Right lung (tissue), 5 donors: Measurements from ENCODE around the gene HCST. TPM values are rescaled to one million over a fixed set of nuclear protein-coding genes. Genes with fewer than 3 reads are reported as not detected.
"Not testable (repeated sequence)": the region's sequence is repeated elsewhere in the genome, so short reads cannot be mapped to it uniquely, and the experiment has no call there.

Experiments used
- DNase-seq, 2 donors: peaks; one replicate each; pipeline ENCODE4 v3.0.0-alpha.2; 2013
- polyA plus RNA-seq, 5 donors: library from polyadenylated mRNA; unstranded; fragments of 120-200 nt; gene quantifications; one replicate each; pipeline versions ENCODE4 v1.2.1 to v1.2.3, GENCODE V29; 2013; ENCODE audit warnings: inconsistent platforms in 1 of 5, low replicate concordance in 1 of 5; ENCODE audit not compliant: insufficient read length in 5 of 5, insufficient read depth in 1 of 5

HCST gene
- polyA plus RNA-seq, 5 donors = 5.0 to 7.9 (median 6.0) TPM

DNA sequence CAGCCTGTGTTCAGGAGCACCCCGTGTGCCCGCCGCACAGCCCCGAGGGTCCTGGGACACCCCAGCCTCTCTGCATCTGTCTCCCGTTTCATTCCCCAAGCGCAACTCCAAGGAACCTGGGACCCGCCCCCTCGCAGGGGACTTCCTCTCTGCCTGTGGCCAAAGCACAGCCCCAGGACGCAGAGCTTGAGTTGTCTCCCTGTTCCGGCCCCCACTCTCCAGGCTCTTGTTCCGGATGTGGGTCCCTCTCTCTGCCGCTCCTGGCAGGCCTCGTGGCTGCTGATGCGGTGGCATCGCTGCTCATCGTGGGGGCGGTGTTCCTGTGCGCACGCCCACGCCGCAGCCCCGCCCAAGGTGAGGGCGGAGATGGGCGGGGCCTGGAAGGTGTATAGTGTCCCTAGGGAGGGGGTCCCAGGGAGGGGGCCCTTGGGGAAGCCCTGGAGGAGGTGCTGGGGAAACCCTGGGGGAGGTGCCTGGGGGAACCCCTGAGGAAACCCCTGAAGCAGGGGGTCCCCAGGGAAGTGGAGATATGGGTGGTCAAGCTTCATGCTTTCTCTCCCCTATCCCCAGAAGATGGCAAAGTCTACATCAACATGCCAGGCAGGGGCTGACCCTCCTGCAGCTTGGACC lies 1.3 kb downstream of the HCST start:
- peak; percentile 35 to 60 for DNase-seq

DNA sequence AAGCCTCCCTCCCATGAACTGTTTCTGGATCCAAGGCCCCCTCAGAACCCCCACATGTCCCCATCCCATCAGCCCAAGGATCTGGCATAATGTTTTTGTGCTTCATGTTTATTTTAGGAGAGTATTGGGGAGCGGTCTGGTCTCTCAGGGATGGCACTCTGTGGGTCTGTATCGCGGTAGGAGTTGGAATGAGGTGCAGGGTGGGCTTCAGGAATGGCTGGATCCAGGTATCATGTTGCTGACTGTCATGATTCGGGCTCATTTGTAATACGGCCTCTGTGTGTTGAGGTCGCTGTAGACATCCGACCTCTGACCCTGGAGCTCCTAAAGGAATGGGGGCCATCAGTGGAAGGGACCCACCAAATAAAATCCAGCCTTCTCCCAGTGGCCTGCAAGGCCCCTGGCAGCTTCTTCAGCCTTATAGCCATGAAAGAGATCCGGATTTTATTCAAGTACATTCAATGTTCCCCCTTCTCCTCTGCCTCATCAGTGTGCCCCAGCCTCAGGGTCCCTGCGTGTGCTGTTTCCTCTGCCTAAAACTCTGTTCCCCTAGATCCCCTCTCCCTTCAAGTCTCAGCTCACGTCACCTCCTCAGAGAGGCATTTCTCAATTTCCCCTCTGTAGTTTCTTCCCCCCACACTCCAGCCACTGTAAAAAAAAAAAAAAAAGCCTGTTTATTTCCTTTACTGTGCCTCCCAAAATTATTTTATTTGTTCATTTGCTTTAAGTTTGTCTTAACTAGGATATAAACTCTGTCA lies 2.2 kb downstream of the HCST start:
- DNase-seq = no peak

DNA sequence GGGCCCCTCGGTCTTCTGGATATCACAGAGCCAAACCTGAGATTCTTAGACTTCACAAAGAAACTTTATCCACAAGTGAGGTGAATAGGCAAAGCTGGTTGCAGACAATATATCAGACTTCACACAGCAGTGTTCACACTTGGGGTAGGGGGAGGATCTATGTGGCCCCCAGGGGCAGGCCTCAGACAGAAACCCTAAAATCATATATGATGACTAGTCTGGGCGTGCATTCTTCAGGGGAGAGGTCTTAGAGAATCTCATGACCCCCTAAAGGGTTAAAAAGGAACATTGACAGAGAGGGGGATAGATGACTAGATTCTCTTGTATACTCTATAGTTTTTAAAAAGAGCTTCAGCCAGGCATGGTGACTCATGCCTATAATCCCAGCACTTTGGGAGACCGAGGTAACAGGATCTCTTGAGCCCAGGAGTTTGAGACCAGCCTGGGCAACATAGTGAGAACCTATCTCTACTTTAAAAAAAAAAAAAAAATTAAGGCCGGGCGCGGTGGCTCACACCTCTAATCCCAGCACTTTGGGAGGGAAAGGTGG lies 2.9 kb downstream of the HCST start:
- DNase-seq = no peak

DNA sequence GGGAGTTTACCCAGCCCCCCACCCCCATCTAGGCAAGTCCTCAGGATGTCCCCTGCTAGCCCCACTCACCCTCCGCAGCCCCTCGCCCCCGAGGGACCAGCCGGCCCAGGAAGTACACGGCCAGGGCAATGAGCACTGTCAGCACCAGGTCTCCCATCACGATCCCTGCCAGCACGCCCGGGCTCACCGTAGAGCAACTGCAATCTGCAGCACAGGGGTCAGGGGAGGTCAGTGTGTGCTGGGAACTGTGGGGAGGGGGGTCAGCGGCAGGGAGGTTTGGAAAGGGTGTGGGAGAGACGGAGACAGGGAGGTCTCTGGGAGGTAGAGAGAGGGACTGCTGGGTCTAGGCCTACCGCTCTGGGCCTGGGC lies 5.0 kb downstream of the HCST start:
- no peak for DNase-seq

DNA sequence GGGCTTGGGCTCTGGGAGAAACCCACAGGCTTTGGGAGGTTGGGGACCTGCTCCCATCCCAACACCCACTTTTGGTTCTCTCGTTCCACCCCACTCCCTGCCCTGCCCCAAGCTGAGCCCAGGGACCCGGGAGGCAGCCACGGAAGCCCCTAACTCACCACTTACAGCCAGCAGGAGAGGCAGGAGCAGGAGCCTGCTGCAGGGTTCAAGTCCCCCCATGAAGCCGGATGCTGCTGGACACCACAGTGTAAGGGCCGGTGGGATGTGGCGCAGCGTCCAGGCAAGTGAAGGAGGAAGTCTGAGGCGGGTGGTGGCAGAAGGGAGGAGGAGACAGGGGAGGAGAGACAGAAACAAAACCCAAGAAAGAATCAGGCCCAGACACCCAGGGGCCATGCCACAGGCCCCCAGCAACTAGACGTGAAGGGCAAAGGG lies 5.7 kb downstream of the HCST start, which contains the start of gene TYROBP:
Gene TYROBP (minus strand): TSS at position 286 of the 432 bp plus-strand sequence. CDS start 67 bp downstream, at position 219.
- no peak for DNase-seq

DNA sequence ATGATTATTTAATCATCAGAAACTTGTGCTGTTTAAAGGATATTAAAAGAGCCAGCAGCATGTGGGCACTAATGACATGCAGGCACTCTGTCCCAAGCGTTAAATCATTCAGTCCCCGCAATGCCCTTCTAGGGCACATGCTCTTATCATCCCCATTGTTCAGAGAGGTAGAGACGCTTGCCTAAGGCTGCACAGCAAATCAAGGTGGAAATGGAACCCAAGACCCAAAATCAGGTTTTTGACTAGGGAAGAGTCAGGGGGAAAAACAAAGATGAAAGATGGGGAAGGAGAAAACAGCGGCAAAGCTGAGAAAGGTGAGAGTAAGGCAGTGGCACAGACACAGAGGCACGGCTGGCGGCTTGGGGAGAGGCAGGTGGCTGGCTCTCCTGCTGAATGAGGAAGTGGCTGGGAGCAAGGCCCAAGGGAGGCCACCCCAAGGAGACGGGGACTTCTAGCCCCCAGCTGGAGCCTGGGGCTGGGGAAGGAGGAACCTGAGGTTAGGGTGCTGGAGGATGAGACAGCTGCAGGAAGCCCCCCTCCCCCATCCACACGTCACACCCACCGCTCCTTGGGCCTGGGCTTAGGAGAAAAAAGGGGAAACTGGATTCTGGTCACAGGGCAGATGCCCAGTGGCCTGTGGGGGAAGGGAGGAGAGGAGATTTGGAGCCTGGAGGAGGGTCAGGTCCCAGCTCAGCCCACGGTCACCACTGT lies 6.8 kb downstream of the HCST start:
- DNase-seq = no peak

DNA sequence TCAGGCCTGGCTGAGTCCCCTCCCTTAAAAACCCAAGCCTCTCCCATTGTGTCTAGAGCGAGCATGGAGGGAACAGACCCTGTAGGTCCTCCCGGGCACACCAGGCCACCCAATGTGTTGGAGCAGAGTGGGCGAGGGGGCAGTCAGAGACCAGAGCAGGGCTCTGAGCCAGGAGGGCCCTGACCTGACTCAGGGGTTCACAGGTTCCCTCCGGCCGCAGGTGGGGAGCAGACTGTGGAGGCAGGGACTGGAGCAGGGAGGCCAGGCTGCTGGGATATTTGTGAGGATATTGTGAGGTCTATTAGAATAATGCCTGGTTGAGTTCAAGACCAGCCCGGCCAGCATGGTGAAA lies 7.3 kb downstream of the HCST start:
- no peak for DNase-seq

DNA sequence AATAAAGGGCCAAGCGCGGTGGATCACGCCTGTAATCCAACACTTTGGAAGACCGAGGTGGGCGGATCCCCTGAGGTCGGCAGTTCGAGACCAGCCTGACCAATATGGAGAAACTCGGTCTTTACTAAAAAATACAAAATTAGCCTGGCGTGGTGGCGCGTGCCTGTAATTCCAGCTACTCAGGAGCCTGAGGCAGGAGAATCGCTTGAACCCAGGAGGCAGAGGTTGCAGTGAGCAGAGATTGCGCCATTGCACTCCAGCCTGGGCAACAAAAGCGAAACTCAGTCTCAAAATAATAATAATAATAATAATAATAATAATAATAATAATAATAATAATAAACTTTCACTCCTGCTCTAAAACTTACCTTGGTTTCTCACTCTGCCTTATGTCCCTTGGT lies 8.0 kb downstream of the HCST start:
- DNase-seq = not testable (repeated sequence)

DNA sequence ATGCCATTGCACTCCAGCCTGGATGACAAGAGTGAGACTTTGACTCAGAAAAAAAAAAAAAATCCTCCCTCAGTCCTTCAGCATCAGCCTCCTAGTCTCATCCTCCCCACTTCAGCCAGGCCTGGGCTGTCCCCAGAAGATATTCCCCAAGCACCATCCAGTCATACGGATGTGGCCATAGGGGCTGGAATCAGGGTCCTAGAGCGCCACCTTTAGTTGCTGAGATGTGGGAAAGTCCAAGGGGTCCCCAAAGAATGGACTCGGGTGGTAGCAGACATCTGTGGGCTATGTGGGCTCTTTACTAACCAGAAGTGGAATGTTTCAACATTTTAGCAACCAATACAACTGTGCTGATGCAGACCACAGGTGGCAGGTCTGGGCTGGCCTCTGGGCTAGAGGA lies 8.8 kb downstream of the HCST start:
- DNase-seq = no peak

DNA sequence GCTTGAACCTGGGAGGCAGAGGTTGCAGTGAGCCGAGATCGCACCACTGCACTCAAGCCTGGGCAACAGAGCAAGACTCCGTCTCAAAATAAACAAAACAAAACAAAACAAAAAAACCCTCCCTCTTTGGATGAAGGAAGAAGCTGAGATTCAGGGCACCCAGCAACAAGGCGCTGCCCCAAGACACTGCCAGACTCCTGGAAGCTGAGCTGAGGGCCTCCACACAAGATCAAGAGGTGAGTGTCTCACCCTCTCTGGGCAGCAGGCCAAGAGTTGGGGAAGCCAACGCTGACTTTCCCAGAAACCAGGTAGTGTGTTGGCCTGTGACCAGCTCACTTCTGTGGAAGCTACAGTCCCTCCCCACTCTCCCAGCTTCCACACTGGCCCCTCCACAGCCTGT lies 9.5 kb downstream of the HCST start:
- DNase-seq = no peak

DNA sequence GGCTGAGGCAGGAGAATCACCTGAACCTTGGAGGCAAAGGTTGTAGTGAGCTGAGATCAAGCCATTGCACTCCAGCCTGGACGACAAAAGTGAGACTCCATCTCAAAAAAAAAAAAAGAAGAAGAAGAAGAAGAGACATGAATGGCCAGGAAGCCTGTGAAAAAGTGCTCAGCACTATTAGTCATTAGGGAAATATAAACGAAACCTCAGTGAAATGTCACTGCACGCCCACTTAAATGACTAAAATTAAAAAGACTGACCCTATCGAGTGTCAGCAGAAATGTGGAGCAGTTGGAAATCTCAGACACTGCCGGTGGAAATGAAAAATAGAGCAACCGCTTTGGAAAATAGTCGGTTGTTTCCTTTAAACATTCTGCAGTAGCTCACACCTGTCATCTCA lies 11.3 kb downstream of the HCST start:
- no peak for DNase-seq

DNA sequence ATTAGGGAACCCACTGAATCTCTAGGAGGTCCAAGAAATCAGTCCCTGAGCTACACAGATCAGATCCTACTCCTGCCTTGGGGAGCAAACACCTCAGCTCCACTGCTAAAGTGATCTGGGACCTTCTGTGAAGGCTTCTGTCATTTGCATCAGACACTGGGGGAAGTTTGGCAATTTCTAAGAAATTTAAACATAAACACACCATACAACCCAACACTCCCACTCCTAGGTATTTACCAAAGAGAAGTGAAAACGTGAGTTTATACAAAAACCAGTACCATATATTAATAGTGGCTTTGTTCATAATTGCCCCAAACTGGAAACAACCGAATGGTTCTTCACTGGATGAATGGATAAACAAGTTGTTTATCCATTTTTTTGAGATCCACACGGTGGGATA lies 13.1 kb downstream of the HCST start:
- DNase-seq = no peak

DNA sequence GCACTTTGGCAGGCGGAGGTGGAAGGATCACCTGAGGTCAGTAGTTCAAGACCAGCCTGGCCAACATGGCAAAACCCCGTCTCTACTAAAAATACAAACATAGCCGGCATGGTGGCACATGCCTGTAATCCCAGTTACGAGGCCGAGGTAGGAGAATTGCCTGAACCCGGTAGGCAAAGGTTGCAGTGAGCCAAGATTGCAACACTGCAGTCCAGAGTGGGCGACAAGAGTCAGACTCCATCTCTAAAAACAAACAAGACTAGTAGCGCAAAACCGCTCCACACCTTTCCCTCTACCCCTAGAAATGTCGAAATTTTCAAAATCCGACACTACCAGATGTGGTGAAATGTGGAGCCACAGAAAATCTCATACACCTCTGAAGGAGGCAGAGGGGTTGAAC lies 17.0 kb downstream of the HCST start:
- DNase-seq = no peak

DNA sequence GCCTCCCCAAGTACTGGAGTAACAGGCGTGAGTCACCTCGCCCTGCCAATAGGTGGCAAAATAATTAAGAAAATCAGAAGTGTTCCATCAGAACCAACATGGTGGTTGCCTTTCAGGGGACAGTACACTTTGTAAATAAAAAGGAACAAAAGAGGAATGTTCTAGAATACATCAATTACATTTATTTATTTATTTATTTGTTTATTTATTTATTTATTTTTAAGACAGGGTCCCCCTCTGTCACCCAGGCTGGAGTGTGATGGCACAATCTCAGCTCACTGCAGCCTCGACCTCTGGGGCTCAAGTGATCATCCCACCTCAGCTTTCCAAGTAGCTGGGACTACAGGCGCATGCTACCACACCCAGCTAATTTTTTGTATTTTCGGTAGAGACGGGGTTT lies 18.7 kb downstream of the HCST start:
- DNase-seq = no peak

DNA sequence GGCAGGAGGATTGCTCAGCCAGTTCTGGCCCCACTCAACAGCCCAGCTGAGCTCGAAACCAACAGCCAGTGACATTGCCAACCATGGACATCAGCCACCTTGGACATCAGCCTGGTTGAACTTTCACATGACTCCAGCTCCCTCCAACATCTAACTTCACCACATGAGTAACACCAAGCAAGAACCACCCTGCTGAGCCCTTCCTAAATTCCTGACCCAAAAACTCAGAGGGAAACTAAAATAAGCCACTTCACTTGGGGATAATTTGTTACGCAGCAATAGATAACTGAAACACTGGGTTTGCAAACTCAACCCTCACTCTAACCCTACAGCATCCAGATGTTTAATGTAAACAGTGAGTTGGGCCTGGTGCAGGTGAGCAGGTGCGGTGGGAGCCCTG lies 23.2 kb downstream of the HCST start:
- no peak for DNase-seq

DNA sequence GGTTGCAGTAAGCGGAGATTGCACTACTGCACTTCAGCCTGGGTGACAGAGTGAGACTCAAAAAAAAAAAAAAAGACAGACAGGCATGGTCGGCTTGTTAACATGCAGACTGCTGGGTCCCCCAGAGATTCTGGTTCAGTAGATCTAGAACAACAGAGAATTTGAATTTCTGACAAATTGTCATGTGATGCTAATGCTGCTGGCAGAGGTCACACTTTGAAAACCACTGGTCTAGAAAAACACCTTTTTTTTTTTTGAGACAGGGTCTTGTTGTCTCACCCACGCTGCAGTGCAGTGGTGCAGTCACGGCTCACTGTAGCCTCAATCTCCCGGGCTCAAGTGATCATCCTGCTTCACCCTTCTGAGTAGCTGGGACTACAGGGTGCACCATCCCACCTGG lies 26.2 kb downstream of the HCST start:
- DNase-seq = no peak

DNA sequence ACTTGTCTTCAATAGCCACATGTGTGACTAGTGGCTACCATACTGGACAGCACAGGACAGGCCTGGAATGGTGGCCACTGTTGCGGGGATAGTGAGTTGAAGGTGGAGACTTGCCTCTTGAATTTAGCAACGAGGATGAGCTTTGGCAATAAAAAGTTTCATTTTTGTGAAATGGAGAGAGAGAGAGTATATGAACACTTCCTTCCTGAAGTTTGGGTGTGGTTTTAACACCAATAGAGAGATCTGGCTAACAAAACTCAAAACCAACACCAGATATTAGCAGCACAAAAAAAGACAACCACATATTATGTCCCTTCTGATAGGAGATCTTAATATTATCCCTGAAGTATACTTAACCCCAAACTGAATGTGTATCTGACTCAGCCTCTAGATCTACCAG lies 27.5 kb downstream of the HCST start:
- no peak for DNase-seq

DNA sequence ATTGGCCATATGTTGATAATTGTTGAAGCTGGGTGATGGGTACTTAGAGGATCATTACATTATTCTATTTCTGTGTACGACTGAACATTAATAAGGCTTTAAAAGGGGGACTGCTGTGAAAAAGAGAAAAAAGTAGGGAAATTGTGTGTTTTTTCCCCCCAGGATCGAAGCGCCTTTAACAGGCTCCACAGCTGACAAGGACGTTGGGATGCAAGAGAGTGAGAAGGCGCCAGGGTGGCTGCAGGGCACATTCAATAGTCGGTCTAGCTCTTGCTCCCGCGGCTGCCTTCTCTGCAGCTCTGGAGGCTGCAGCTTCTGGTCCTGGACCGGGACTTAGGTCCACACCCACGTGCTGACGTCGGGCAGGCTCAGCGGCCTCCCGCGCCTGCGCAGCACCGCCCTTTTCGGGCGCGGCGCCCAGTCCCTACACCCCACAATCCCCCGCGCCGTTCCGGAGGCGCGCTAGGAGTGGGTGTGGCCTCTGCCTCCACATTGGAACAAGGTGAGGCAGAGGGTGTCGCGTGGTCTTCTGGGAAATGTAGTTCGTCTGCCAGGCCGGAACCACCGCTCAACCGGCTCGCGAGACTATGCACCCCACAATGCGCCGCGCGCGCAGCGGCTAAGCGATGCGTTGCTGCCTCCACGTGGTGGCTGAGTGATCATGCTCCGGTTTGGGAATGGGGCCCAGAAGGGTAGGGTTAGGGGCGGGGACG lies 29.0 kb downstream of the HCST start:
- DNase-seq = peak; percentile 100

DNA sequence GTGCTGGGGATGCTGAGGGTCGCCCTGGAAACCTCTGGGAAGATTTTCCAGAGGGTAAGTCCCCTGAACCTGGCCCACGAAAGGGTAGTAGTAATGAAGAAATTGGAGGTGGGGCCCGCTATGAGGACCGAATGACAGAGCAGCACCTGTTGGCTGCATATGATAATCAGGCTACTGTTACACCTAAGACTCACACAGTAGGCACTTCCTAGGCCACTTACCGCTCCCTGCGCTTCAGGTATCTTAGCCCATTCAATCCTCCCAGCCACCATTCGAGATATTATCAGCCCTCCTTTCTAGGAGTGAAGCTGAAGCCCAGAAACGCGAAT lies 29.5 kb downstream of the HCST start:
- no peak for DNase-seq

DNA sequence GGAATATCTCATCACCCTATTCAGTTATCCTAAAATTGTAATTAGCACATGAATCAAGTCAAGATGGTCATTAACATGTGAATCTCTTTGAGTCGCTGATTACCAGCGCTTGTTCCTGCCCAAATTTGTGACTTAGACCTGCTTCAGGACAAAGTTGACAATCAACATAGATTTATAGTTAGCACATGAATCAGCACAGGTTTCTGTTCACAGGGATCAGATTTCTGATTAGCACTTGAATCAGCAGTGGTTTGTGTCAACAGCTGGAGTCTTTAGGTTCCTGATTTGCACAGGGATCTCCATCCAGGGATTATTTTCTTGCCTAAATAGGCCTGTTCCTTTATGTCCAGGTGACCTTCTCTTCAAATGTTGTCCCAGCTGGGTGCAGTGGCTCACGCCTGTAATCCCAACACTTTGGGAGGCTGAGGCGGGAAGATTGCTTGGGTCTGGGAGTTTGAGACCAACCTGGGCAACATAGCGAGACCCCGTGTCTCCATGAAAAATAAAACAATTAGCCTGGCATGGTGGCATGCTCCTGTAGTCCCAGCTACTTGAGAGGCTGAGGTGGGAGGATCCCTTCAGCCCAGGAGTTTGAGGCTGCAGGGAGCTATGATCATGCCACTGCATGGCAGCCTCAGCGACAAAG lies 30.1 kb downstream of the HCST start:
- DNase-seq = no peak

DNA sequence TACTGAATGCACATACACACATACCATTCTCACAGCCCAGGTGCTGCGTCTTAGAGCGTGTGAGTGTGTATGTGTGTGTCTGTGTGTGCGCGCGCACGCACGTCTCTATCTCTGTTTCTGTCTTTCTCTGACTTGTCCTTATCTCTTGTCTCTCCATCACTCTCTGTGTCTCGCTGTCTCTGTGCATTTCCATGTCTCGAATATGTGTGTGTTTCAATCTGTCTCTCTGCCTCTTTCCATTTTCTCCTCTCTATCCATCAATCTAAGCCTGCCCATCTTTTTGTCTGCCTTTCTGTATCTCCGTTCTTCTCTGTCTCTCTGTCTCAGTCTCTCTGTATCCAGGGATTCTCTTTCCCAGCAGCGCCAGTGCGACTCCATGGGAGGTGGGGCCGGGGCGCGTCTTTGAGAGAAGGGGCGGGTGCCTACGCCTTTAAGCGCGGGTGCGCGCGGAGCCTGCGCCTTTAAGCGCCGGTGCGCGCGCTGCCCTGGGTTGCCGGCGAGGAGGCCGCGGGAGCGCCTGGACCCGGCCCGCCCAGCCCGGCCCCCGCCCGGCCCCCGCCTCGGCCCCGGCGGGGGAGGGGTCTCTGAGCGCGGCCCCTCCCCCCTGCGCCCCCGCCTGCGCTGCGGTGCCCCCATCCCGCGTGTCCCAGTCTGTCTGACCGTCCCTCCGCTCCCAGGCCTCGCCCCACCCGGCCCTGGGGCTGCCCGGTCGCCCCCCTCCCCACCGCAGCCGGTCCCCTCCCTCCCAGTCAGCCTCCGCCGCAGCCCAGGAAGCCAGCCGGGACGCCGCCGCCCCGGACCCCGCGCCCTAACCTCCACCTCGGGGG lies 33.8 kb downstream of the HCST start, which contains the start of gene LRFN3:
Gene LRFN3 (plus strand): TSS at position 464 of the 827 bp plus-strand sequence. CDS start 3,052 bp downstream, outside the sequence.
- peak; percentile 64 to 70 for DNase-seq
